Superior temporal gyrus (tissue), 1 donor: ENCODE data around the gene PRKG1.

Experiments used
- DNase-seq: peaks from one replicate; pipeline ENCODE4 v3.0.0-alpha.2; 2016; ENCODE audit errors: extremely low spot score

PRKG1 gene

DNA sequence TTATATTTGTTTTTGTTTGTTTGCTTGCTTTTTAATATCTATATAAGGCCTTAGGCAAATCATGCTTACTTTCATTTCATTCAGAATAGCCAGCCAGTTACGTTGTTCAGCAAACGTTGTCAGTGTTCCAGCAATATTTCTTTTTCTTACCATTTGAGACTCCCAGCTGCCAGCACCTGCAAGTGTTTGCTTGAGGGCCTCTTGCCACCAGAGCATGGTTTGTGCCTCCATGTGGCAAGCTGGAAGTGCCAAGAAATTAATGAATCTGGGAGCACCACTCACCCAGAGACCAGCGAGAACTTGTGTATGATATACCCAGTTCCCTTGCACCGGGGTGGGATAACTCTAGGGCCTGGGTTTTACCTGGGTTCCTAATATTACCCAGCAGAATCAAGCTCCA lies 802.2 kb downstream of the PRKG1 start:
- no peak for DNase-seq

DNA sequence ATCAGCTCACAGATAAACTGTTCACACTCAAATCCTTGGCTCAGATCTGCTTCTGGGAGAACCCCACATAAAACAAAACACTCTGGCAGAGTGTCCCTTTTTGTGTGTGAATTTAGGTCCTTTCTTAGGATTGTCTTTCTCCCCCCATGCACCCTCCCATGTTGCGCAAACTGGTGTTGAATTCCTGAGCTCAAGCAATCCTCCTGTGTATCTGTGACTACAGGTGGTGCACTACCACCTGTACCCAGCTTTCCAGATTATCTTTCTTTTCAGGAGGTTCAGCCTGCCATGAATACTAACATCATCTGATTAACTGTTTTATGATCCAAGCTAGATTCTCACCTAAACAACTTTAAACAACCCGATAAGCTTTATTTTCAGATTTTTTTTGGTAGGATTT lies 802.7 kb downstream of the PRKG1 start:
- no peak for DNase-seq

DNA sequence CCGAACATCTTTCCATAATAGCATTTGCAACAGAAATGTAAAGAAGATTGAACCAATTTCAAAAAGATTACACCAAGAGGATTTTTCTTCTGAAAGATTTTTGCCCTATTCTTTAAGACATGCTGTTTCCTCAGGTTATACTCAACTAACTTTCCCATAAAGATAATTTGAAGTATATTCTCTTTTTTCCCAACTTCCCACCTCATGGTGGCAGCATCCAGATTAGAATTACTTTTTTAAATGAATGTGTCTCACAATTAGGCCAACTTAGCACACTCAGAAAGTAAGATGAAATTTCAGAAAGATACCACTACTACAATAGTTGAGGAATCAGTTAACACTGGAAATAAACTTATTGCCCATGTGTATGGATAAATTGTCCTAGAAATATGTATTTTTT lies 803.3 kb downstream of the PRKG1 start:
- DNase-seq = no peak

DNA sequence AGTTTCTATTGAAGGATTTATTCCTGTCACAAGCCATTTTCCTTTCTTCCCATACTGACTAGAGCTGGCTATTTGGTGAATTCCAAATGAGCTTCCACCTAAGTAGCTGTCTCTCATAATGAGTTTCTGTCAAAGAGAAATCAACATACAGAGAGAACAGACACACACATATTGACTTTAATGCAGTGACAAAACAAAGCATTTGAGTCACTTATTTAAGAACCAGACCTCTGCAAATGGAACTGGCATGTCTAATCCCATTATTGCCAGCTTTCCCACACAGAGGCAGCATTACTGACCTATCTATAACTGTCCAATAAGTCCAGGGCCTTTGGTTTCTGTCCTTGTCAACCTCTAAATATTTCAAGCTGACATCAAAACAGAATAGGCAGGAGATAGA lies 804.4 kb downstream of the PRKG1 start:
- DNase-seq = no peak

DNA sequence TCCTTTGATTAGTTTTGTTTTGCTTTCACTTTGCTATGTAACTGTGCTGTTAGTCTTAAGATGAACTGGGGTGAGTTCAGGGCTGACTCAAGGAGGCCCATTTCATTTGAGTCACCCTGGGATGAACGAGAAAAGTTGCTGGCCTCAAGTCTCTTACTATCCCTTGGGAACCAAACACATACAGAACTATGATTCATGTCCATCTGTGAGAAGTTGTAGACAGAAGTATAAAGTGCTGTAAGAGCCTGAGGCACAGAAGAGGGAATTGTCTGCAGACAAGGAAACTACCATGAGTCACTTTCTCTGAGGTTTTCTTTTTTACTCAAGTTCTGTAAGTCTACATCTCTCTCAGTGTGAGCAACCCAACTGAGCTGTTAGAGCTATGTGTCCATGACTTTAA lies 805.0 kb downstream of the PRKG1 start:
- no peak for DNase-seq

DNA sequence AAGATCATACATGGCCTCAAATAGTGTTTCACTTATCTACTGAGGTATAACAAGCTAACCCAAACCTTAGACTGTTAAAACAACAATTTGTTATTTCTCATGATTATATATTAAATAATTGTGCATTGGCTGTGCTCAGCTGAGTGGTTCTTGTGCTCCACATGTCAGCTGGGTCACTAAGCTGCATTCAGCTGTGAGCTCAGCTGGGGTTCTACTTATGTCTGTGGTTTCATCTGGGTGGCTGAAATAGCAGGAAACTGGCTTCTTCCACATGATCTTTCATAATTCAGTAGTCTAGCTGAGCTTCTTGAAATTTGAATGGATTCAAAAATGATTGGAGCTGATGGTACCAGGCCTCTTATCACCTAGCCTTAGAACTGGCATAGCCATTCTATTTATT lies 806.9 kb downstream of the PRKG1 start:
- DNase-seq = no peak

DNA sequence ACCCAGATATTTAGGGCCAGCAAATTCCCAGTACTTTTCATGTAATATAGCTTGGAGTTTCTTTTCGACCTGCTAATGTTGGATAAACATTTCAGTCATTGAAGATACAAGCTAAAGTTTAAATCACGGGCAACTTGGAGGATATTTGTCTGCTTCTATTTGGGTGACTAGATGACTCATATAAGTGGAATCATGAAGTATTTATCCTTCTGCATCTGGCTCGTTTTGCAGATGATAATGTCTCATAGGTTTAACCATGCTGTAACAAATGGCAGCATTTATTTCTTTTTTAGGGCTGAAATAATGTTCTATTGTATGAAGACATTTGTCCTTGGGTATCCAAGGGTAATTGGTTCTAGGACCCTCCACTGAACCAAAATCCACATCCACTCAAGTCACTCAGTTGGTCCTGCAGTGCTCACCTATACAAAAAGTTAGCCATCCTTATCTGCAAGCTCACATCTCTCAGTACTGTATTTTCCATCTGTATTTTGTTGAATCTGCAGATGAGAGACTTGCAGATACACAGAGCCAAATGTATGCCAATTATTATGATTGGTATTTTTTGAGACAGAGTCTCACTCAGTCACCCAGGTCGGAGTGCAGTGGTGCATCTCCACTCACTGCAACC lies 812.3 kb downstream of the PRKG1 start:
- no peak for DNase-seq

DNA sequence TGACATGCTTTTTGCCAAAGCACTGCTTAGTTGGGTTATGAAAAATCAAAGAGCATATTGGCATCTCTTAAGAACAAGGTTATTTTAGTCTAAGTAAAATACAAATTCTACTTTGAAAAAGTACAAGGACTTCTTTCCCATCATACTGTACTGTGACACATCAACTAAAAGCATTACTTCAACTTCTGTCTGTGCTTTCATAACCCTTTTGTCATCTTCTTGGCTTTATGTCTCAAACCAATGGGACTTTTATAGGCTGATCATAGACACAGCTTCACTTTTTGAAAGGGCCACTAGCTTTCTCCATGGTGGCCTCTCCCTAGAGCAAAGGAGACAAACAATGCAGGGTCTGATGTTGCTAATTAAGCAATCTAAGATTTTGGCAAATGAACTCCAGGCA lies 814.0 kb downstream of the PRKG1 start:
- DNase-seq = no peak

DNA sequence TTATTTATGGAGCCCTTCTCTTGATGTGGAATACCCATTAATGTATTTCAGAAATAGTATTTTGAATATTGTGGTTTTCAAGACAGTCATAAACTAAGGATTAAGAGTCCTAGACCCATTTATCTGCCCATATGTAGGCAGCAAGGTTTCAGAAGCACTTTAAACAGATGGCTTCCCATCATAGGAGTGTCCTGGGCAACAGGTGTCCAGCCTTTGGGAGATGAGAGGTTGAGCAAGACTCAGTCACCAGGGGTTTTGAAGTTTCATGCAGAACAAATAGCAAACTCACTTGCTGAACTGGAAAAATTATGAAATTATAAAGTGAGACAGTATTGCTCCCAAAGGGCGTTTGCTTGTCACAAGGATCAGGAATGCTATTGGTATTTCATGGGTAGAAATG lies 818.0 kb downstream of the PRKG1 start:
- no peak for DNase-seq

DNA sequence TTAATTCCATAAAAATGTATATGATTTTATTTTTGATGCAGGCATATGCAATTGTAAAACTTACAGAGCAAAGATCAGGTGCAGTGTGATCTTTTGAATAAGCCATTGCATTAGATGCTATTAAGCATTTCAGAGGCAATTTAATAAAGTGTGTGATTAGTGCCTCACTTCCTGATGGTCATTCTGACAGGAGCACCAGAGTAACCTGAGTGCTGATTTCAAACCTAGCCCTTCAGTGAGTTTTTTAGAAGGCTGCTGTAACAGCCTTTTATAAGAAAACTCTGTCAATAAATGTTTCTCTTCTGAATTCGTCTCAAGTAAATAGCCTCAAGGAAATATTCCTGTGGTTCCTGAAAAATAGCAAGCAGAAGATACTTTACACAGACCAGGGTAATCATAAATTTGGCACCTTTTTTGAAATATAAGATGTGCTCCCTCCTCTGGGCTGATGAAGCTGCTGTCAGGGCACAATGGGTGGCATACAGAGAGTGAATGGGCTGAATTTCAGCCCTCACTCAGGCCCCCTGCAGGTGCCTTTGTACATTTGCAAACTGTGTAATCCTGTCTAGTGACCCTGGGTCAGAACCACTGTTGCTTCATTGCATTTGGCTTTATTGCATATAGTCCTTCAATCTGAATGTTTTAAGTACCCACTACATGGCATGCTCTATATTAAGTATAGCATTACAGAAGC lies 818.8 kb downstream of the PRKG1 start:
- DNase-seq = no peak

DNA sequence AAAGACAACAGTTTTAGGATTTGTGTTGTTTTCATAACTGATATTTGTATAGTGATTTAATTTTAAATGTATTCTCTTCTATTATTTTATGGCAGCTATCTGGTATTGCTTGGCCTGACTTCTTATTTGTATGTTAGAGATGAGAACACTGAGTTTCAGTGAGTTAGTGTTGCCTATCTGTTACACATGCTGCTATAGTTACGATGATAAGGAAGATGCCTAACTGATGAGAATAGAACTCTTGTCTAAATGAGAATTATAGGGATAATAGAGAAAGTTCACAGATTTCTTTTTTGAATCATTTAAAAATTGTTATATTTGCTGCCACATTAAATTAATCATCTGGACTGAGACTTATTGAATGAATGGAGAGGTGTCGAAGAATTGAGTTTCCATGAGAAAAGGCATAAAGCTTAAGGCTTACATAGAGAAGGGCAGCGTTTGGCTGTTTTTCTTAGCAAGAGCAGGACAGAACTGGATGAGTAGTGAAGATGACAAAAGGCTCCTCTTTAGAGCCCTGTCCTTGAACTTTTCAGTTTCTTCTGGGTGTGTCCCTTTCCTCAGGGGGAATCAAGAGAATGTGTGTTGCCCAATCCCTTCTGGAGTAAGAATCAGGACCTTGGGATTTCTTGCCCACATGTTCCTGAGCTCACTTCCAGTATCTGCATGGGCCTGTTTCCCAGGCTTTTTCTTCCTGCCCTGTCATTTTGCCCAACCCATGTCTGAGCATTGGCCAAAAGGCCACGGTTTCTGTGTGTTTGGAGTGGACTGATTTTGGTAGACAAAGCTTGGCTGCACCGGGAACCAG lies 820.7 kb downstream of the PRKG1 start:
- DNase-seq = no peak

DNA sequence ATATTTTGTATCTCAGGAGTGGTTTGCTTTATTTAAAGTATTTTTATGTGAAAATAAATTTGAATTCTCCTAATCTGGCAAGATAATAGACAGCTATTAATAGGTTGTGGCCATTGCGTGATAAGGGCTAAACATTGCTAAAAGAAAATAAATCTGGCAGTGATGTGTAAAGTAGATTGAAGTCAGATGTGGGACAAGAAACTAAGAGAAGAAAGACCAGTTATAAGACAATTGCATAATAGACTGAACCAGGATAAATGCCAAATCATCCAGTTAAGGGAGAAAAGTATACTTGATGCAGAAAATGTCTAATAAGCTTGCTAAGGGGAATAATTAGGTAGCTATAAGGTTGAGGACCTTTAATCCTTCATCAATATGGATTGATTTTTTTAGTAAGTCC lies 822.6 kb downstream of the PRKG1 start:
- DNase-seq = no peak

DNA sequence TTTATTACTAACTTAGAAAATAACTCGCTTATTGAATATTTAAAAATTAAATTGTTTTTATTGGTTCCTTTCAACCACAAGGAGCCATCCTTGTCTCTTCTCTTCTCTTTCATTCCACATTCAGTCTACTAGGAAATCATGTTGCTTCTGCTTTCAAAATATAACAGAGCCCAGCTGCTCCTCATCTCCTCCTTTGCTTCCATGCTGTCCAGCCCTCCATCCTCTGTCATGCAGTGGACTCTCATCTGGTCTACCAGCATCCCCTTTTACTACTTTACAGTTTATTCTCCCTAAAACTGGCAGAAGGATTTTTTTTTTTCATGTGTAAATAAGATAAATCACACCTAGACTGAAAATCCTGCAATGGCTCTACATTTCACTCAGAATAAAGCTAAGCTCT lies 823.3 kb downstream of the PRKG1 start:
- no peak for DNase-seq

DNA sequence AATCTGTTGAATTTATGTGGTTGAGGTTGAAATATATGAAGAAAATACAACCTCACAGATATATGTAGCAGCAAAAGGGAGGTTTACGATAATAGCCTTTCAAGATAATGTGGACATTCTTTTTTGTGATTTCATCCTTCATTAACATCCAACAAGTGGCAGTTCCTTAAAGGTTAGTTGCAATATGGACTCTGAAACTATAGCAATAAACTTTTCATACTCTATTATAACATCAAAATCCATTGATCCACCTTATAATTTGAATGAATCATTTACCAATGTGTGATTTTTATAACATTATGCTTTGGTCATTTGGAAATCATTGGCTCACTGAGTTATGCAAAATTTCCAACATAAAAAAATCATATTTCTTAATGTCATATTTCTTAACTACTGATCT lies 825.9 kb downstream of the PRKG1 start:
- no peak for DNase-seq

DNA sequence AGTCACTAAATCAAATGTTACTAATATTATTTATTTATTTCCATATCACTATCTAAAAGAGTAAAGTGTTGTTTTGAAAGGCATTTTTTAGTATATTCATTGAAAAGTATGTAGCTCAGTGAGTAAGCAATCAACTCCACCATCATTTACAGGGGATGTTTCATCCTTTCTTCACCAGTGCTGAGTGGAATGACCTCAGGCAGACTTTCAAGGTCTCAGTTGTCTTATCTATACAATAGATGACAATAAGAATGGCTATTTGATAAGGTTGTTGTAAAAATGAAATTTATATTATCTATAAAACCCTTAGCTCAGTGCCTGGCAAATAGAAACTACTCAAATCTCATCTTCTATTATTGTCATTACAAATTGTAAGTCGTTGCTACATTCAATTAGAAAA lies 829.4 kb downstream of the PRKG1 start:
- DNase-seq = no peak

DNA sequence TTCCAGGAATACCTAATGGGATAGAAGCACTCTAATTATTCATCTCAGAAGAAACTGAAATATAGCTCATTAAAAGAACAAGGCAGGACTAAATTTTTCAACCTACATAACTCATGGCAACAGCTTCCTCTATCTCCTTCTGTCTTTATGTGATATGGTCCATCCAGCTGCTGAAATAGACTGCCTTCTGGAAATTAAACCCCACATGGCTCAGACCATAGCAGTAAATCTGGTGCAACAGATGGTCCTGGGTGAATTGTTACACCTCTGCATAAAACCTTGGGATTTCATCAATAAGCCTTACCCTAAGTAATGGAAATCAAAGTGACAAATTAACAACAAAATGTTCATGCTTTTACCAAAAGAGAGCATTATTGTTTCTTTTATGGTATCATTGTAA lies 830.7 kb downstream of the PRKG1 start:
- no peak for DNase-seq

DNA sequence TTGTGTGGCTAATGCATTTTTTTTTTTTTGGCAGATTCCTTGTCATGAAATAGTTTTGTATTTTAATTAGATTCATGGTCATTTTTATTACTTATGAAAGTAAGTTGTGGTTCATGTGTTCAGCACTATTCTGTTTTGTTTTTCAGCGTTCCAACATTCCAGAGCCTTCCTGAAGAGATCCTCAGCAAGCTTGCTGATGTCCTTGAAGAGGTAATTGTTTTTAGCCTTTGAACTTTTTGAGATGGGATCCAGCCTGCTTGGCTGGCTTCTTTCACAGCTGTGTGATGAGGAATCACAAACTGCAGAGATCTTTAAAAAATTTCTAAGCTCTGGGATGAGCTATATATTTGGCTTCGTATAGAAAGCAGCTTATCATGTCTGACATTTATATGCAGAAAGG lies 833.1 kb downstream of the PRKG1 start:
- no peak for DNase-seq

DNA sequence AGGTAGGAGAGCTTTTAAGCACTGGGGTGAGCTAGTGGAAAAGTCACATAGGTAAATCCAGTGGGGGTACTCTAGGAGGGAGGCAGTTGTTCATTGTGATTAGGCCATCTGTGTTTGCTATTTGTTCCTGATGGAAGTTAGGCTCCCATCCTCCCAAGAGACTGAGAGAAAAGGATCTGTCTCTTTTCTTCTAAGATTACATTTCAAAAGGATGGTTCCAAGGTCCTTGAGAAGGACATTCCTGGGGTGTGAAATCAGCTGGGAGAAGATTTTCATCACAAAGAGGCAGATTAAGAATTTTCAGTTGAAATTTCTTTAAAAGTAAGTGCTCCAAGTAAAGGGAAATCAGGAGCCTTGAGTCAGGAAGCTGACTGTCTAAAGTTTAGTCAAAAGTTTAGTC lies 835.9 kb downstream of the PRKG1 start:
- no peak for DNase-seq

DNA sequence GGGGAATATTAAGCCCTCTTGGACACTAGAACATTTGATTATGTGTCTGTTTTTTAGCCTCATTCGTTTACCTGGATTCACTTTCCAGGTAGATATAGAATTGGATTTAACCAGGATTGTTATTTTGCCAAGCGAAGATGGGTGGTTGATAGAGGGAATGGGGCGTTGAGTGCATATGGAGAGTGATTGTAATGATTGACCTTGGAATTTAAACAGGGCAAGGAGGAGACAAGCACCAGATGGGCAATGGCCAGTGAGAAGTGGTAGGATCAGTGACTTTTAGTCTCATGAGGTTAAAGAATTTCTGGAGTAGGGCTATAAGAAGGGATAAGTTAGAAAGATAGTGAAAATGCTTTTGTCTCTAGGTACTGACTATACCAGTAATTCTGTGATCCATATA lies 836.3 kb downstream of the PRKG1 start:
- no peak for DNase-seq

DNA sequence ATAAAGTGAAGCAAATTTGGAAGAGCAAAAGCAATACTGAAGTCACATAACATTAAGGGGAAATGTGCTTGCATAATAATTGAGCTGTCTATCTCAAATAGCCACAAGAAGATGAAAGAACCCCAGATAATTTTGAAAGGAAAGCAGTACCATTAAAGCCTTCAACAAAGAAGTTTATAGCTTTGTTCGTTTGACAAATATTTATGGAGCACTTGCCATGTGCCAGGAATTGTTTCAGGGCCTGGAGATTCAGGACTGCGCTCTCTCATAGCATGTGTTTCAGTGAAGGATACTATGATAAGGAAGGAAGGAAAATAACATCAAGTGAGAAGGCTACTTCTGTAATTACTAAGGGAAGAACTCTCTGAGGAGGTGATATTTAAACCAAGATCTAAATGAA lies 837.4 kb downstream of the PRKG1 start:
- DNase-seq = no peak

DNA sequence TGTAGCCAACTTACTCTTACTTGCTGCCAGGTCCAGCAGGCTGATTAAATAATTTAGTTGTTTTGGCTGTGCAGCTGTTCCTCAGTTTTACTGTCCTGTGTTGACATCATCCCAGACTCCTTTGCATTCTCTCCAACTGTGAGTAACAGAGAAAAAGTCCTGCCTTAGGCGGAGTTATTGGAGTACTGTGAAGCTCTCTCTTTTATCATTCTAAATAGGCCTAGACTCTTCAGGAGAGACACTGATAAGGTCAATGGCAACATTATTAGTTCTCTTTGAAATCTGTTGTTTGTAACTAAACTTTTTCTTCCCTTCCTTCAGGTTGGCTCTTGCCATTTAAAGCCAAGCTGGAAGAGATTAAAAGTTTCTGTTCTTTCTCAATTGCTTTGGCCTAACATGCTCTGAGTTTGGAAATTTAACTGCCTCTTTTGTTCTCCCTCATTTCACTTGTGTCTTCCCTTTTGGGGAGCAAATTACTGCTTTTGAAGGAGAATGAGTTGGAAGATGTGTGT lies 840.8 kb downstream of the PRKG1 start:
- no peak for DNase-seq

DNA sequence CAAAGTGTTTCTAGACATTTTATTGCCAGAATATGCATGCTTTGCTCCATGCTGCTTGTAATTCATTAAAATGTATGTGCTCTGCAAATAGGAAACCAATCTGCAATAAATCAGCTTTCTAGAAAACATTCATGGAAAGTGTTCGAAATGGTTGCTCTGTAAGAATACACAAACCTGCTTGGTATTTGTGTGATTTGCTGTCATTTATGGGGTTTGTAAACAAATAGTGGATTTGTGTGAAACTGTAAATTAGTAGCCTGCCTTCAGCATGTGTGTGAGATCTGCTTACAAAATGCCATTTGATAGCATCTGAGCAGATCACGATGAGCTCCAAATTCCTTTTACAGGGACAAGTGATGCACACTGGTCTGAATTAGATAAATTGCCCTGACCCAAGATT lies 844.2 kb downstream of the PRKG1 start:
- peak; percentile 62 for DNase-seq

DNA sequence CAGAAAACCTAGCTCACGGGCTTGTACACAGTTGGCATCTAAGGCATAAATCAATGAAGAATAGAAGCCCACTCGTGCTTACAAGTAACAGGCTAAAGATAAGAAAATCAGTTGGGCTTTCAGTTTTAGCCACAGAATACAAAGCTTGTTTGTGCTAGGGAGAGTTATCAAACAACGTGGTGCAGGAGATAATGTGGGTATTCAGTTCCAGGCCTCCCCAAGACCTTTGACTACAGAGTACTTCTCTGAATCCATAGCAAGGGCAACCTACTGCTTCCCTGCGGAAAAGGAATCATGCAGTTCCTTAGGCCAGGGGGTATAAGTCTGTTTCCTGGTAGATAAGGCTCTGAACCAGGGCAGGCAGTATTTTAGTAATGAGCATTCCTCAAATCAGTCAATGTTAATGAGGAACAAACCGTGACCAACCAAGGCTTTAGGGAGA lies 844.6 kb downstream of the PRKG1 start:
- DNase-seq = peak; percentile 61
